NT2/D1 (cell line): Measurements from ENCODE around the gene OR5M11.
"Not testable (repeated sequence)": the region's sequence is repeated elsewhere in the genome, so short reads cannot be mapped to it uniquely, and the experiment has no call there.

Experiments used
- SUZ12 ChIP-seq: IDR thresholded peaks from 2 replicates; pipeline ENCODE4 v1.6.1; 2011; ENCODE audit not compliant: insufficient read length, insufficient read depth; ENCODE audit errors: extremely low read depth
- ZNF274 ChIP-seq: IDR thresholded peaks from 2 replicates; pipeline ENCODE4 v1.6.1; 2011; ENCODE audit warnings: mild to moderate bottlenecking, low read depth, low read length

- TF ChIP-seq SUZ12, ZNF274: not testable (repeated sequence)
Measured at GRCh38 chr11:56592088-56592717, 49.1 kb upstream of the OR5M11 start.
